ENCODE results near the gene PINLYP.

GRCh38 chr19:43525836-43526771, 49.5 kb upstream of the PINLYP start:
- TF ChIP-seq CTCF (IDR thresholded peaks at IDR 0.05) (no peak), POLR2AphosphoS5 (IDR thresholded peaks at IDR 0.05) (no peak), POLR2A (IDR thresholded peaks at IDR 0.05) (no peak), EP300 (IDR thresholded peaks at IDR 0.05) (no peak)
